ENCODE results near the gene EFCAB8.

EFCAB8 gene

DNA sequence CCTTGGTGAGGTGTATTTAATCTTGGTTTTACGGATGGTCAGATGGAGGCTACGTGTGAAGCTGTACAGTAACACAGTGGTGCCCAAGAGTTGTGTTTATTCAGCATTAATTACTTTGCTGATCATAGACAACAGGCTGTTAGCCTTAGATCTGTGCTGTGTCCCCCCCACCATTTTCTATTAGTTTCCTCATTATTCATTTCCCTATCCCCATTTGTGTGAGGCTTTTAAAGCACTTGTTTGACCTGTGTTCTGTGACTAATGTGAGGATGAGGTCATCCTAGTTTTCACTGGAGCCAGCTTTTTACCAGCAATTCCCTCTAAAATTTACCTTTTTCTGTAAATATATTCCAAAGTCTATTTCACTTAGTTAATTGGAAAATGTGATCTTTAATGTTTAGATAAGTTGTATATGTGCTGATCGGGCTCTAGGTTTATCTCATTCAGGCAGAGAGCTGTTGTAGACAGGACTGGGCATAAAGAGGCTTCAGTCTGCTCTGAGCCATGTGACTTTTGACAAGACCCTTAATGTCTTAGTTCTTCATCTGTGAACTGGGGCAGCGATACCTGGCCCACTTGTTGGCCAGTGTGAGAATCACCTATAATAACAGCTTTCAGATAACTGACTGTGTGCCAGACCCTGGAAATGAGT is 30.6 kb upstream of the EFCAB8 start:
- H3K4me2 ChIP-seq (ENCODE audit: low read length) = no peak overlapping the region
- no CpG with 5 or more reads among the region's 4 CpGs for WGBS (ENCODE audit: extremely low coverage, insufficient coverage, low lambda C conversion rate)
- H3K18ac ChIP-seq (ENCODE audit: low read length) = no peak overlapping the region
- H4K5ac ChIP-seq (ENCODE audit: low read length) = no peak overlapping the region
- H3K79me1 ChIP-seq (ENCODE audit: low read length) = peaks cover 23% of the 10 kb centered on the region
- no peak for DNase-seq
- no peak overlapping the region for H4K8ac ChIP-seq (ENCODE audit: low read depth, low read length)
- H3K9ac ChIP-seq (ENCODE audit: low read length) = no peak overlapping the region
- no peak overlapping the region for H3K56ac ChIP-seq (ENCODE audit: low read length)
- no peak overlapping the region for H3K4ac ChIP-seq (ENCODE audit: low read depth, low read length)
- no peak overlapping the region for H2AK5ac ChIP-seq (ENCODE audit: low read length)
- peaks cover 60% of the 10 kb centered on the region for H3K79me2 ChIP-seq (ENCODE audit: control insufficient read depth, insufficient read depth, low read length)
- H3K23ac ChIP-seq (ENCODE audit: low read length) = no peak overlapping the region
- no peaks in the 10 kb centered on the region for H3K4me1 ChIP-seq (ENCODE audit: control insufficient read depth, low read depth, low read length)
- H2BK120ac ChIP-seq (ENCODE audit: low read depth, low read length) = no peak overlapping the region
- no peak overlapping the region for H3K27ac ChIP-seq (ENCODE audit: low read depth, low read length)
- peaks cover 11% of the 10 kb centered on the region for H3K36me3 ChIP-seq (ENCODE audit: control insufficient read depth, insufficient read depth, low read length)
- no peak overlapping the region for H3K4me3 ChIP-seq (ENCODE audit: low read length)
- no peaks in the 10 kb centered on the region for H3K27me3 ChIP-seq (ENCODE audit: insufficient read depth, low read length, poor library complexity)
- no peak overlapping the region for H2BK15ac ChIP-seq (replicated peaks; ENCODE audit: low read depth)
- no peak overlapping the region for H2BK5ac ChIP-seq (ENCODE audit: low read length)

DNA sequence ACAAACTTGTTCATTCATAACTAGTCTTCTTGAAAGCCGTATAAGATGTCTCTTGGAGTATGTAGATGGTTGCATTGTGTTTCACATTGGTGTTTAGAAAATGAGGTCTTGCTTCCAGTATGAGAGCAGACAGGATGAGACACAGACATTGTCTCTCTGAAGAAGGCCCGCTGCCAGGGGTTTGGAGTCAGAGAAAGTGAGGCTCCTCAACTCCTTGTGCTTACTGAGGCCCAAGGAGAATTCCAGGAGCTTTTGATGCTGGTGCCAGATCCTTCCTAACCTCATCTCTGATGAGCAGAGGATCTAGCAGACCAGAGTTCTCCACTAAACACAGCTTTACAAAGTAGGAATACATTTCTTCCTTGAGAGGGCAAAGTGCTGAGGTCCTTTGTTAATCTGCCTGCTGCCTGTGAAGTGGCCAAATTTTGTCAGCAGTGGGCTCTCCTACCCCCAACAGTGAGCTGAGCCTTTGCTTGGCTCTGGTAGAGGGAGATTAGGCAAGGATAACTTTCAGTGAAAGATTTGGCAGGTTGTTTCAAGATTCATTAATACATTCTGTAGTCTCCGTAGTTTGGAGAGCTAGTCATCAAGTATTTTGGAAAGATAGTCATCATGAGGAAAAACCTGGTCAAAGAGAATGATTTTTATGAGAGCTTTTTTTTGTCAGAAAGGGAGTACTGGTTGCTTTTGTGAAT is 29.3 kb upstream of the EFCAB8 start:
- H3K4ac ChIP-seq (ENCODE audit: low read depth, low read length) = no peak overlapping the region
- no peaks in the 10 kb centered on the region for H3K4me1 ChIP-seq (ENCODE audit: control insufficient read depth, low read depth, low read length)
- no peaks in the 10 kb centered on the region for H3K27me3 ChIP-seq (ENCODE audit: insufficient read depth, low read length, poor library complexity)
- no peak overlapping the region for H3K27ac ChIP-seq (ENCODE audit: low read depth, low read length)
- no CpG with 5 or more reads among the region's 3 CpGs for WGBS (ENCODE audit: extremely low coverage, insufficient coverage, low lambda C conversion rate)
- peaks cover 12% of the 10 kb centered on the region for H3K36me3 ChIP-seq (ENCODE audit: control insufficient read depth, insufficient read depth, low read length)
- no peak overlapping the region for H3K56ac ChIP-seq (ENCODE audit: low read length)
- H2BK15ac ChIP-seq (replicated peaks; ENCODE audit: low read depth) = no peak overlapping the region
- no peak overlapping the region for H3K23ac ChIP-seq (ENCODE audit: low read length)
- no peak overlapping the region for H2BK120ac ChIP-seq (ENCODE audit: low read depth, low read length)
- no peak overlapping the region for H2AK5ac ChIP-seq (ENCODE audit: low read length)
- H3K79me1 ChIP-seq (ENCODE audit: low read length) = peaks cover 19% of the 10 kb centered on the region
- no peak overlapping the region for H2BK5ac ChIP-seq (ENCODE audit: low read length)
- H3K4me3 ChIP-seq (ENCODE audit: low read length) = no peak overlapping the region
- DNase-seq = no peak
- H3K4me2 ChIP-seq (ENCODE audit: low read length) = no peak overlapping the region
- no peak overlapping the region for H4K8ac ChIP-seq (ENCODE audit: low read depth, low read length)
- H3K18ac ChIP-seq (ENCODE audit: low read length) = no peak overlapping the region
- H3K79me2 ChIP-seq (ENCODE audit: control insufficient read depth, insufficient read depth, low read length) = peaks cover 49% of the 10 kb centered on the region
- no peak overlapping the region for H4K5ac ChIP-seq (ENCODE audit: low read length)
- no peak overlapping the region for H3K9ac ChIP-seq (ENCODE audit: low read length)

DNA sequence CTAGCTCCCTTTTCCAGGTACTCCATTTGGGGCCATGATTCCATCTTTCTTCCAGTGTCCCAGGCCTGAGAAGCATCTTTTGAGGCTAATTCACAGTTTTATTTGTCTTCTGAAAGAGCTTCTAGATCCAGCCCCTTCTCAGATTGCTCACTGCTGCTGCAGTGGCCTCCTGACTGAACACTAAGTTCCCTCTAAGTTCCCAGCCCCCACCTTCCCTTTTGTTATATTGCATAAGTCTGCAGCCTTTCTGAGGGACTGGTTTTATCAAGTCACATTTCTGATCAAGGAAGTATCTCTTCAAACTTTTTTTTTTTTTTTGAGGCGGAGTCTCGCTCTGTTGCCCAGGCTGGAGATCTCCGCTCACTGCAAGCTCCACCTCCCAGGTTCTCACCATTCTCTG is 28.3 kb upstream of the EFCAB8 start:
- Histone ChIP-seq H3K79me2 (ENCODE audit: control insufficient read depth, insufficient read depth, low read length) (peaks cover 40% of the 10 kb centered on the region), H4K5ac (ENCODE audit: low read length) (no peak overlapping the region), H3K4me1 (ENCODE audit: control insufficient read depth, low read depth, low read length) (no peaks in the 10 kb centered on the region), H3K18ac (ENCODE audit: low read length) (no peak overlapping the region), H4K8ac (ENCODE audit: low read depth, low read length) (no peak overlapping the region), H3K4me2 (ENCODE audit: low read length) (no peak overlapping the region), H3K4ac (ENCODE audit: low read depth, low read length) (no peak overlapping the region), H3K36me3 (ENCODE audit: control insufficient read depth, insufficient read depth, low read length) (peaks cover 12% of the 10 kb centered on the region), H3K56ac (ENCODE audit: low read length) (no peak overlapping the region), H2BK120ac (ENCODE audit: low read depth, low read length) (no peak overlapping the region), H2AK5ac (ENCODE audit: low read length) (no peak overlapping the region), H3K4me3 (ENCODE audit: low read length) (no peak overlapping the region), H3K23ac (ENCODE audit: low read length) (no peak overlapping the region), H2BK5ac (ENCODE audit: low read length) (no peak overlapping the region), H3K27me3 (ENCODE audit: insufficient read depth, low read length, poor library complexity) (no peaks in the 10 kb centered on the region), H3K79me1 (ENCODE audit: low read length) (peaks cover 20% of the 10 kb centered on the region), H2BK15ac (replicated peaks; ENCODE audit: low read depth) (no peak overlapping the region), H3K9ac (ENCODE audit: low read length) (no peak overlapping the region), H3K27ac (ENCODE audit: low read depth, low read length) (no peak overlapping the region)
- DNase-seq = no peak
- WGBS (ENCODE audit: extremely low coverage, insufficient coverage, low lambda C conversion rate) = no CpG with 5 or more reads among the region's 3 CpGs

DNA sequence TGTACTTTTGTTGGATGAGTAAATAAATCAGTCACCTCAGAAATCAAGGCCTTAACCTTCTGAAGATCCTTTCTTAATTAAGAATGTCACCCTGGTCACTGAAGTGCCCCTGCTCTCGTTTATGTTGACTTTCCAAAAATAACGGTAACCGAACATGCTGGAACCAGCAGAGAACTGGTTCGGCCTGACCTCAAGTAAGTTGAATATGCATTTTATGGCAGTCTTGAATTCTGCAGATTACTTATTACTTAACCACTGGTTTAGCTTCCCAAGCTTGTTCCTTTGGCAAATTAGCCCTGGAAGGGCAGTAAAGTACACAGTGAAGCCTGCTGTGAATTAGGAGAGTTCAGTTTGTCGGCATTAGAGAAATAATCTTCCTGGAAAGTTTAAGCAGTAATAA is 26.7 kb upstream of the EFCAB8 start:
- no peak overlapping the region for H2BK120ac ChIP-seq (ENCODE audit: low read depth, low read length)
- H3K4me3 ChIP-seq (ENCODE audit: low read length) = no peak overlapping the region
- WGBS (ENCODE audit: extremely low coverage, insufficient coverage, low lambda C conversion rate) = no CpG with 5 or more reads among the region's 5 CpGs
- H3K4me1 ChIP-seq (ENCODE audit: control insufficient read depth, low read depth, low read length) = no peaks in the 10 kb centered on the region
- H3K79me1 ChIP-seq (ENCODE audit: low read length) = peaks cover 20% of the 10 kb centered on the region
- no peak overlapping the region for H2BK15ac ChIP-seq (replicated peaks; ENCODE audit: low read depth)
- peaks cover 36% of the 10 kb centered on the region for H3K79me2 ChIP-seq (ENCODE audit: control insufficient read depth, insufficient read depth, low read length)
- H3K23ac ChIP-seq (ENCODE audit: low read length) = no peak overlapping the region
- no peak overlapping the region for H2BK5ac ChIP-seq (ENCODE audit: low read length)
- H4K5ac ChIP-seq (ENCODE audit: low read length) = no peak overlapping the region
- no peak overlapping the region for H3K56ac ChIP-seq (ENCODE audit: low read length)
- H3K18ac ChIP-seq (ENCODE audit: low read length) = no peak overlapping the region
- H3K27ac ChIP-seq (ENCODE audit: low read depth, low read length) = no peak overlapping the region
- H3K9ac ChIP-seq (ENCODE audit: low read length) = no peak overlapping the region
- H3K27me3 ChIP-seq (ENCODE audit: insufficient read depth, low read length, poor library complexity) = no peaks in the 10 kb centered on the region
- no peak overlapping the region for H3K4ac ChIP-seq (ENCODE audit: low read depth, low read length)
- H3K36me3 ChIP-seq (ENCODE audit: control insufficient read depth, insufficient read depth, low read length) = peaks cover 7% of the 10 kb centered on the region
- no peak for DNase-seq
- no peak overlapping the region for H2AK5ac ChIP-seq (ENCODE audit: low read length)
- no peak overlapping the region for H3K4me2 ChIP-seq (ENCODE audit: low read length)
- H4K8ac ChIP-seq (ENCODE audit: low read depth, low read length) = no peak overlapping the region

DNA sequence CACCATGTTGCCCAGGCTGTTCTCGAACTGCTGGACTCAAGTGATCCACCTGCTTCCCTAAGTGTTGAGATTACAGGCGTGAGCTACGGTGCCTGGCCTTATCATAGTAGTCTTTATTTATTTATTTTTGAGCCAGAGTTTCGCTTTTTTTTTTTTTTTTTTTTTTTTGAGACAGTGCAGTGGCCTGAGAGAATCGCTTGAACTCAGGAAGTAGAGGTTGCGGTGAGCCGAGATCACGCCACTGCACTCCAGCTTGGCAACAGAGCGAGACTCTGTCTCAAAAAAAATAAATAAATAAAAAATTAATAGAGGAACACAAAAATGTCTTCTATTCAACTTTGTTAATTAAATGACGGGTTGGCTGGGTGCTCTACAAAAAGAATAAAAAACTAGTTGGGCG is 26.1 kb upstream of the EFCAB8 start:
- no peak overlapping the region for H2BK120ac ChIP-seq (ENCODE audit: low read depth, low read length)

DNA sequence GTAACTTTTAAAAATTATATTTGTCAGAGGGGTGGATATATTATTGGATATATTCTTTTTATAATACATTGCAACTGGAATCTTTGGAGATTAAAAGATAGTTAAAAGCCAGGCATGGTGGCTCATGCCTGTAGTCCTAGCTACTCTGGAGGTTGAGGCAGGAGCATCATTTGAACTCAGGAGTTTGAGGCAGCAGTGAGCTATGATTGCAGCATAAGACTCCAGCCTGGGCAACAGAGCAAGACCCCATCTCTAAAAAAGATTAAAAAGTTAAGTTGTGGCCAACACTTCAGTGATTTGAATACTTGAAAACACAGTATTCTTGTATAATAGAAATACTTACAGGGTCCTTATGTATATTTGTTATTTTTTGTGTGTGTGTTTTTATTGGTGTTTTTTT is 23.8 kb upstream of the EFCAB8 start:
- Histone ChIP-seq H2BK5ac (ENCODE audit: low read length) (no peak overlapping the region), H3K4me1 (ENCODE audit: control insufficient read depth, low read depth, low read length) (no peaks in the 10 kb centered on the region), H3K27me3 (ENCODE audit: insufficient read depth, low read length, poor library complexity) (no peaks in the 10 kb centered on the region), H3K18ac (ENCODE audit: low read length) (no peak overlapping the region), H2AK5ac (ENCODE audit: low read length) (no peak overlapping the region), H3K4me3 (ENCODE audit: low read length) (no peak overlapping the region), H3K56ac (ENCODE audit: low read length) (no peak overlapping the region), H3K4me2 (ENCODE audit: low read length) (no peak overlapping the region), H3K27ac (ENCODE audit: low read depth, low read length) (no peak overlapping the region), H2BK120ac (ENCODE audit: low read depth, low read length) (no peak overlapping the region), H3K36me3 (ENCODE audit: control insufficient read depth, insufficient read depth, low read length) (peaks cover 21% of the 10 kb centered on the region), H3K79me1 (ENCODE audit: low read length) (peaks cover 16% of the 10 kb centered on the region), H4K5ac (ENCODE audit: low read length) (no peak overlapping the region), H3K4ac (ENCODE audit: low read depth, low read length) (no peak overlapping the region), H3K9ac (ENCODE audit: low read length) (no peak overlapping the region), H4K8ac (ENCODE audit: low read depth, low read length) (no peak overlapping the region), H2BK15ac (replicated peaks; ENCODE audit: low read depth) (no peak overlapping the region), H3K79me2 (ENCODE audit: control insufficient read depth, insufficient read depth, low read length) (peaks cover 23% of the 10 kb centered on the region), H3K23ac (ENCODE audit: low read length) (no peak overlapping the region)
- DNase-seq = no peak

More for the DNA sequence above, 26.1 kb upstream of the EFCAB8 start:
- Histone ChIP-seq H3K4me3 (ENCODE audit: low read length) (no peak overlapping the region), H2BK15ac (replicated peaks; ENCODE audit: low read depth) (no peak overlapping the region), H2AK5ac (ENCODE audit: low read length) (no peak overlapping the region), H3K23ac (ENCODE audit: low read length) (no peak overlapping the region), H3K36me3 (ENCODE audit: control insufficient read depth, insufficient read depth, low read length) (peaks cover 9% of the 10 kb centered on the region), H3K79me1 (ENCODE audit: low read length) (peaks cover 23% of the 10 kb centered on the region), H3K79me2 (ENCODE audit: control insufficient read depth, insufficient read depth, low read length) (peaks cover 36% of the 10 kb centered on the region), H3K4ac (ENCODE audit: low read depth, low read length) (no peak overlapping the region), H3K4me1 (ENCODE audit: control insufficient read depth, low read depth, low read length) (no peaks in the 10 kb centered on the region), H3K27ac (ENCODE audit: low read depth, low read length) (no peak overlapping the region), H3K4me2 (ENCODE audit: low read length) (no peak overlapping the region), H3K27me3 (ENCODE audit: insufficient read depth, low read length, poor library complexity) (no peaks in the 10 kb centered on the region), H2BK5ac (ENCODE audit: low read length) (no peak overlapping the region), H3K9ac (ENCODE audit: low read length) (no peak overlapping the region), H3K56ac (ENCODE audit: low read length) (no peak overlapping the region), H4K8ac (ENCODE audit: low read depth, low read length) (no peak overlapping the region), H3K18ac (ENCODE audit: low read length) (no peak overlapping the region), H4K5ac (ENCODE audit: low read length) (no peak overlapping the region)
- no peak for DNase-seq
- WGBS (ENCODE audit: extremely low coverage, insufficient coverage, low lambda C conversion rate) = no CpG with 5 or more reads among the region's 11 CpGs
